GM12878 (cell line): ENCODE measurements around the gene PGM3. TPM values are rescaled to one million over a fixed set of nuclear protein-coding genes. Genes with fewer than 3 reads are reported as not detected.
A peak's percentile ranks its signal among the peaks of the same experiment; 100 is the strongest.

Source experiments
- ATF3 ChIP-seq: IDR thresholded peaks from 2 replicates; pipeline ENCODE4 v1.6.1; 2011; ENCODE audit warnings: low read depth, mild to moderate bottlenecking, low read length, moderate library complexity, borderline replicate concordance; ENCODE audit errors: extremely low read depth
- CREM ChIP-seq: IDR thresholded peaks from 2 replicates; pipeline ENCODE4 v1.6.1; 2014; ENCODE audit warnings: antibody characterized with exemption, low read depth
- DPF2 ChIP-seq: fragments of 450-650 bp; IDR thresholded peaks from 2 replicates; pipeline ENCODE4 v1.6.1; 2017; ENCODE audit warnings: mild to moderate bottlenecking
- ESRRA ChIP-seq: IDR thresholded peaks from 2 replicates; pipeline ENCODE4 v1.6.1; 2012; ENCODE audit warnings: mild to moderate bottlenecking, low read length, improper control_type of control experiment
- FOS ChIP-seq: IDR thresholded peaks from 3 replicates; pipeline ENCODE4 v1.6.1; 2011; ENCODE audit warnings: borderline replicate concordance; ENCODE audit not compliant: insufficient read length; ENCODE audit errors: extremely low read depth
- KLF5 ChIP-seq: fragments of 450-650 bp; IDR thresholded peaks from 2 replicates; pipeline ENCODE4 v1.6.1; 2014; ENCODE audit warnings: mild to moderate bottlenecking; ENCODE audit not compliant: partially characterized antibody
- LARP7 ChIP-seq: fragments of 450-650 bp; IDR thresholded peaks from 2 replicates; pipeline ENCODE4 v1.6.1; 2017; ENCODE audit warnings: mild to moderate bottlenecking
- RELA ChIP-seq: fragments of 450-650 bp; IDR thresholded peaks from 2 replicates; pipeline ENCODE4 v1.8.0; 2014; ENCODE audit warnings: borderline replicate concordance; ENCODE audit not compliant: partially characterized antibody
- SREBF1 ChIP-seq: IDR thresholded peaks from 2 replicates; pipeline ENCODE4 v1.6.1; 2012; ENCODE audit warnings: mild to moderate bottlenecking, low read length
- SRF ChIP-seq, 2 experiments: IDR thresholded peaks; 2 replicates each; pipeline ENCODE4 v1.6.1; 2011; ENCODE audit warnings: low read depth in 2 of 2, low read length in 2 of 2, mild to moderate bottlenecking in 1 of 2, moderate library complexity in 1 of 2
- YY1 ChIP-seq: IDR thresholded peaks from 2 replicates; pipeline ENCODE4 v1.6.1; 2011; ENCODE audit warnings: low read depth, mild to moderate bottlenecking, low read length
- ZBTB11 ChIP-seq: fragments of 450-650 bp; formaldehyde crosslinking; IDR thresholded peaks from 2 replicates; pipeline ENCODE4 v1.5.0; 2022; ENCODE audit warnings: mild to moderate bottlenecking, missing genetic modification characterization
- polyA plus RNA-seq, 11 experiments: library from polyadenylated mRNA; depleted of rRNA in 4 of 11; unstranded in 6 of 11; stranded (reverse) in 5 of 11; fragments of >200 nt; fragmentation: Nextera tagmentation in 4 of 11; fragmentation: Illumina TruSeq in 1 of 11; extraction: Ambion mirVana in 4 of 11; extraction: Trizol in 1 of 11; gene quantifications; 1 replicate in 1 of 11; 2 replicates in 10 of 11; pipeline versions ENCODE4 v1.2.1 to v1.2.3, GENCODE V29; 2011 to 2016; ENCODE audit warnings: inconsistent platforms in 2 of 11, missing spikeins in 2 of 11, low read depth in 1 of 11
- total RNA-seq, 4 experiments: library from RNA; depleted of rRNA in 3 of 4; stranded (reverse); fragments of >200 nt in 3 of 4; fragmentation: Illumina TruSeq in 1 of 4; extraction: Trizol in 1 of 4; gene quantifications; 2 replicates each; pipeline versions ENCODE4 v1.2.1 to v1.2.3, GENCODE V29; 2013 to 2021
- TF ChIP-seq, protein P1 (sequence below): fragments of 450-650 bp; IDR thresholded peaks from 2 replicates; pipeline ENCODE4 v1.6.1; 2017; ENCODE audit warnings: mild to moderate bottlenecking
- TF ChIP-seq, protein P2 (sequence below): fragments of 450-650 bp; IDR thresholded peaks from 2 replicates; pipeline ENCODE4 v1.6.1; 2016; ENCODE audit warnings: mild to moderate bottlenecking
- TF ChIP-seq, protein P3 (sequence below): fragments of 450-650 bp; IDR thresholded peaks from 2 replicates; pipeline ENCODE4 v1.6.1; 2016; ENCODE audit warnings: mild to moderate bottlenecking
- TF ChIP-seq, protein P4 (sequence below): fragments of 450-650 bp; conservative IDR thresholded peaks from 2 replicates; pipeline ENCODE4 v1.6.1; 2017; ENCODE audit warnings: mild to moderate bottlenecking, moderate library complexity

The PGM3 gene
- total and polyA plus RNA-seq, 10 of the 15 experiments (the other 5 are each of a cell fraction or from before 2014, with no cell fraction given), result 13.0 to 36.0 (median 24.6) TPM

GRCh38 chr6:83192871-83193746 lies at the start of gene PGM3, which contains the start of gene RWDD2A (continued):
- TF ChIP-seq, protein P1, sequence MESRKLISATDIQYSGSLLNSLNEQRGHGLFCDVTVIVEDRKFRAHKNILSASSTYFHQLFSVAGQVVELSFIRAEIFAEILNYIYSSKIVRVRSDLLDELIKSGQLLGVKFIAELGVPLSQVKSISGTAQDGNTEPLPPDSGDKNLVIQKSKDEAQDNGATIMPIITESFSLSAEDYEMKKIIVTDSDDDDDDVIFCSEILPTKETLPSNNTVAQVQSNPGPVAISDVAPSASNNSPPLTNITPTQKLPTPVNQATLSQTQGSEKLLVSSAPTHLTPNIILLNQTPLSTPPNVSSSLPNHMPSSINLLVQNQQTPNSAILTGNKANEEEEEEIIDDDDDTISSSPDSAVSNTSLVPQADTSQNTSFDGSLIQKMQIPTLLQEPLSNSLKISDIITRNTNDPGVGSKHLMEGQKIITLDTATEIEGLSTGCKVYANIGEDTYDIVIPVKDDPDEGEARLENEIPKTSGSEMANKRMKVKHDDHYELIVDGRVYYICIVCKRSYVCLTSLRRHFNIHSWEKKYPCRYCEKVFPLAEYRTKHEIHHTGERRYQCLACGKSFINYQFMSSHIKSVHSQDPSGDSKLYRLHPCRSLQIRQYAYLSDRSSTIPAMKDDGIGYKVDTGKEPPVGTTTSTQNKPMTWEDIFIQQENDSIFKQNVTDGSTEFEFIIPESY, result no peak
- no peak for TF ChIP-seq KLF5
- TF ChIP-seq, protein P2, sequence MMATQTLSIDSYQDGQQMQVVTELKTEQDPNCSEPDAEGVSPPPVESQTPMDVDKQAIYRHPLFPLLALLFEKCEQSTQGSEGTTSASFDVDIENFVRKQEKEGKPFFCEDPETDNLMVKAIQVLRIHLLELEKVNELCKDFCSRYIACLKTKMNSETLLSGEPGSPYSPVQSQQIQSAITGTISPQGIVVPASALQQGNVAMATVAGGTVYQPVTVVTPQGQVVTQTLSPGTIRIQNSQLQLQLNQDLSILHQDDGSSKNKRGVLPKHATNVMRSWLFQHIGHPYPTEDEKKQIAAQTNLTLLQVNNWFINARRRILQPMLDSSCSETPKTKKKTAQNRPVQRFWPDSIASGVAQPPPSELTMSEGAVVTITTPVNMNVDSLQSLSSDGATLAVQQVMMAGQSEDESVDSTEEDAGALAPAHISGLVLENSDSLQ, result no peak
- no peak for TF ChIP-seq SRF (IDR thresholded peaks at IDR 0.05; ENCODE audit: low read depth in 2 of 2, low read length in 2 of 2)
- no peak for TF ChIP-seq ESRRA
- TF ChIP-seq SREBF1, result no peak
- peak; percentile 51 for TF ChIP-seq LARP7
- no peak for TF ChIP-seq FOS
- no peak for TF ChIP-seq RELA
- TF ChIP-seq DPF2, result peak; percentile 54
- TF ChIP-seq CREM, result peak; percentile 58
- 0 out of 2 replicates have a peak, but pooled peaks have one; percentile 20 for TF ChIP-seq YY1
- TF ChIP-seq, protein P3, sequence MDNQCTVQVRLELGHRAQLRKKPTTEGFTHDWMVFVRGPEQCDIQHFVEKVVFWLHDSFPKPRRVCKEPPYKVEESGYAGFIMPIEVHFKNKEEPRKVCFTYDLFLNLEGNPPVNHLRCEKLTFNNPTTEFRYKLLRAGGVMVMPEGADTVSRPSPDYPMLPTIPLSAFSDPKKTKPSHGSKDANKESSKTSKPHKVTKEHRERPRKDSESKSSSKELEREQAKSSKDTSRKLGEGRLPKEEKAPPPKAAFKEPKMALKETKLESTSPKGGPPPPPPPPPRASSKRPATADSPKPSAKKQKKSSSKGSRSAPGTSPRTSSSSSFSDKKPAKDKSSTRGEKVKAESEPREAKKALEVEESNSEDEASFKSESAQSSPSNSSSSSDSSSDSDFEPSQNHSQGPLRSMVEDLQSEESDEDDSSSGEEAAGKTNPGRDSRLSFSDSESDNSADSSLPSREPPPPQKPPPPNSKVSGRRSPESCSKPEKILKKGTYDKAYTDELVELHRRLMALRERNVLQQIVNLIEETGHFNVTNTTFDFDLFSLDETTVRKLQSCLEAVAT, result peak; percentile 38; the same call in 1 of the 2 replicates
- TF ChIP-seq, protein P4, sequence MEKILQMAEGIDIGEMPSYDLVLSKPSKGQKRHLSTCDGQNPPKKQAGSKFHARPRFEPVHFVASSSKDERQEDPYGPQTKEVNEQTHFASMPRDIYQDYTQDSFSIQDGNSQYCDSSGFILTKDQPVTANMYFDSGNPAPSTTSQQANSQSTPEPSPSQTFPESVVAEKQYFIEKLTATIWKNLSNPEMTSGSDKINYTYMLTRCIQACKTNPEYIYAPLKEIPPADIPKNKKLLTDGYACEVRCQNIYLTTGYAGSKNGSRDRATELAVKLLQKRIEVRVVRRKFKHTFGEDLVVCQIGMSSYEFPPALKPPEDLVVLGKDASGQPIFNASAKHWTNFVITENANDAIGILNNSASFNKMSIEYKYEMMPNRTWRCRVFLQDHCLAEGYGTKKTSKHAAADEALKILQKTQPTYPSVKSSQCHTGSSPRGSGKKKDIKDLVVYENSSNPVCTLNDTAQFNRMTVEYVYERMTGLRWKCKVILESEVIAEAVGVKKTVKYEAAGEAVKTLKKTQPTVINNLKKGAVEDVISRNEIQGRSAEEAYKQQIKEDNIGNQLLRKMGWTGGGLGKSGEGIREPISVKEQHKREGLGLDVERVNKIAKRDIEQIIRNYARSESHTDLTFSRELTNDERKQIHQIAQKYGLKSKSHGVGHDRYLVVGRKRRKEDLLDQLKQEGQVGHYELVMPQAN, result peak; percentile 31; the same call in 1 of the 2 replicates
- no peak for TF ChIP-seq ZBTB11 (CRISPR knock-in tag)
- no peak for TF ChIP-seq ATF3
